OCI-LY1 (cell line): Measurements from ENCODE around the gene NEGR1.

Experiments used
- EZH2 ChIP-seq: fragments of 200-600 bp; sonication (generic), shearing (Covaris generic); IDR thresholded peaks from 2 replicates; pipeline ENCODE4 v1.8.0; 2017; ENCODE audit warnings: borderline replicate concordance, mixed run types, mild to moderate bottlenecking, antibody characterized with exemption, low read length, moderate library complexity, mixed read lengths
- TF ChIP-seq, protein P1 (sequence below): fragments of 200-600 bp; sonication (generic), shearing (Covaris generic); IDR thresholded peaks from 2 replicates; pipeline ENCODE4 v1.5.1; 2017; ENCODE audit warnings: mild to moderate bottlenecking, antibody characterized with exemption, low read length, moderate library complexity, mixed read lengths

DNA sequence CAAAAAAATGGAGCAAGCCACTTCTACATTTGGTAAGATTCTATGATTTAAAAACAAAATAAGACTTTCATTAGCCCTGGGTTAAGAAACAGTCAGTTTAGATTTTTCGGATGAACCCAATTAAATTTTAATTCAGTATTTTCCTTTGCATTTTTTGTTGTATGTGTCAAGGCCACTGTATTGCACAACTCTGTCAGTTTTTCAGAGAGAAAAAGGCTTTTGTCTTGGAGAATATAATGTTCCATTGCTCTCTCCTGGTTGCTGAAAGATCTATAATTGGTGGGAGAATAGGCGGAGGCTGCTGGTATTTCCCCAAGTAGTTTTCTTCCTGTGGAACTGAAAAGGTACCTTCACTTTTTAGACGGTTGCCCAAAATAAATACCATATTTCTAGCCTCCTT, 84.6 kb downstream of the NEGR1 start:
- TF ChIP-seq EZH2, result no peak
- TF ChIP-seq, protein P1, sequence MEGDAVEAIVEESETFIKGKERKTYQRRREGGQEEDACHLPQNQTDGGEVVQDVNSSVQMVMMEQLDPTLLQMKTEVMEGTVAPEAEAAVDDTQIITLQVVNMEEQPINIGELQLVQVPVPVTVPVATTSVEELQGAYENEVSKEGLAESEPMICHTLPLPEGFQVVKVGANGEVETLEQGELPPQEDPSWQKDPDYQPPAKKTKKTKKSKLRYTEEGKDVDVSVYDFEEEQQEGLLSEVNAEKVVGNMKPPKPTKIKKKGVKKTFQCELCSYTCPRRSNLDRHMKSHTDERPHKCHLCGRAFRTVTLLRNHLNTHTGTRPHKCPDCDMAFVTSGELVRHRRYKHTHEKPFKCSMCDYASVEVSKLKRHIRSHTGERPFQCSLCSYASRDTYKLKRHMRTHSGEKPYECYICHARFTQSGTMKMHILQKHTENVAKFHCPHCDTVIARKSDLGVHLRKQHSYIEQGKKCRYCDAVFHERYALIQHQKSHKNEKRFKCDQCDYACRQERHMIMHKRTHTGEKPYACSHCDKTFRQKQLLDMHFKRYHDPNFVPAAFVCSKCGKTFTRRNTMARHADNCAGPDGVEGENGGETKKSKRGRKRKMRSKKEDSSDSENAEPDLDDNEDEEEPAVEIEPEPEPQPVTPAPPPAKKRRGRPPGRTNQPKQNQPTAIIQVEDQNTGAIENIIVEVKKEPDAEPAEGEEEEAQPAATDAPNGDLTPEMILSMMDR, result no peak
